Osteocyte (in vitro differentiated cells): Measurements from ENCODE around the gene BSN. TPM values are rescaled to one million over a fixed set of nuclear protein-coding genes. Genes with fewer than 3 reads are reported as not detected.

ENCODE experiments used
- DNase-seq: peaks from one replicate; pipeline ENCODE4 v3.0.0; 2021; ENCODE audit warnings: mixed read lengths; ENCODE audit not compliant: unreplicated experiment; ENCODE audit errors: extremely low spot score
- H3K27ac Mint-ChIP-seq: one replicate; pipeline ENCODE4 v1.8.0; 2021; ENCODE audit warnings: mild to moderate bottlenecking, mixed read lengths; ENCODE audit not compliant: unreplicated experiment
- H3K27me3 Mint-ChIP-seq: one replicate; pipeline ENCODE4 v1.8.0; 2021; ENCODE audit warnings: mixed read lengths; ENCODE audit not compliant: unreplicated experiment
- H3K36me3 Mint-ChIP-seq: one replicate; pipeline ENCODE4 v1.8.0; 2021; ENCODE audit warnings: mixed read lengths; ENCODE audit not compliant: unreplicated experiment
- H3K4me1 Mint-ChIP-seq: one replicate; pipeline ENCODE4 v1.8.0; 2021; ENCODE audit warnings: mixed read lengths; ENCODE audit not compliant: unreplicated experiment
- H3K4me3 Mint-ChIP-seq: one replicate; pipeline ENCODE4 v1.8.0; 2021; ENCODE audit warnings: mild to moderate bottlenecking, moderate library complexity, mixed read lengths; ENCODE audit not compliant: unreplicated experiment
- H3K9me3 Mint-ChIP-seq: one replicate; pipeline ENCODE4 v1.8.0; 2021; ENCODE audit warnings: mixed read lengths; ENCODE audit not compliant: unreplicated experiment
- CTCF ChIP-seq: fragments of 200-600 bp; sonication (generic); IDR thresholded peaks from 2 replicates; pipeline ENCODE4 v1.5.0; 2021; ENCODE audit warnings: antibody characterized with exemption, mild to moderate bottlenecking, moderate library complexity
- total RNA-seq: library from RNA; stranded (reverse); gene quantifications from 2 replicates; pipeline ENCODE4 v1.2.1, GENCODE V29; 2021

The BSN gene
- total RNA-seq, 1 donor from 2014 or later, result 0.64 TPM

GRCh38 chr3:49634736-49635135, 80.5 kb downstream of the BSN start:
- Mint-ChIP-seq H3K4me3 (no peak overlapping the region), H3K27me3 (peaks cover 20% of the 10 kb centered on the region), H3K36me3 (no peaks in the 10 kb centered on the region), H3K27ac (no peak overlapping the region), H3K4me1 (peaks cover 6% of the 10 kb centered on the region), H3K9me3 (peaks cover 8% of the 10 kb centered on the region)
- no peak for DNase-seq
- TF ChIP-seq CTCF, result no peak

GRCh38 chr3:49636883-49637609, 82.8 kb downstream of the BSN start:
- Mint-ChIP-seq H3K36me3 (no peaks in the 10 kb centered on the region), H3K4me3 (peak overlapping the region; percentile 16), H3K9me3 (peaks cover 1% of the 10 kb centered on the region), H3K4me1 (peaks cover 5% of the 10 kb centered on the region), H3K27me3 (peaks cover 14% of the 10 kb centered on the region), H3K27ac (no peak overlapping the region)
- TF ChIP-seq CTCF, result no peak
- no peak for DNase-seq

GRCh38 chr3:49638445-49638844, 84.2 kb downstream of the BSN start:
- H3K27me3 Mint-ChIP-seq, result peaks cover 12% of the 10 kb centered on the region
- H3K4me3 Mint-ChIP-seq, result no peak overlapping the region
- H3K27ac Mint-ChIP-seq, result no peak overlapping the region
- H3K36me3 Mint-ChIP-seq, result no peaks in the 10 kb centered on the region
- peaks cover 5% of the 10 kb centered on the region for H3K4me1 Mint-ChIP-seq
- no peak for TF ChIP-seq CTCF
- DNase-seq, result no peak
- H3K9me3 Mint-ChIP-seq, result no peaks in the 10 kb centered on the region

- no peak overlapping the region for H3K4me3 Mint-ChIP-seq
- no peak overlapping the region for H3K27ac Mint-ChIP-seq
- TF ChIP-seq CTCF, result no peak
These were observed 85.3 kb downstream of the BSN start for GRCh38 chr3:49639551-49639950.

GRCh38 chr3:49641292-49641691, 87.0 kb downstream of the BSN start:
- no peak overlapping the region for H3K4me3 Mint-ChIP-seq
- no peak overlapping the region for H3K27ac Mint-ChIP-seq
- TF ChIP-seq CTCF, result no peak
- no peak for DNase-seq
- H3K36me3 Mint-ChIP-seq, result no peaks in the 10 kb centered on the region
- H3K9me3 Mint-ChIP-seq, result no peaks in the 10 kb centered on the region
- peaks cover 5% of the 10 kb centered on the region for H3K4me1 Mint-ChIP-seq
- H3K27me3 Mint-ChIP-seq, result peaks cover 3% of the 10 kb centered on the region

More at GRCh38 chr3:49639551-49639950, 85.3 kb downstream of the BSN start:
- Mint-ChIP-seq H3K27me3 (peaks cover 12% of the 10 kb centered on the region), H3K9me3 (no peaks in the 10 kb centered on the region), H3K4me1 (peaks cover 5% of the 10 kb centered on the region), H3K36me3 (no peaks in the 10 kb centered on the region)
- DNase-seq, result no peak
